GM12878 (cell line): ENCODE data around the gene C10orf105. TPM values are rescaled to one million over a fixed set of nuclear protein-coding genes. Genes with fewer than 3 reads are reported as not detected.

Source experiments
- ATAC-seq: fragments of 200-7000 bp; cut with Tn5 transposase; 3 replicates; pipeline ENCODE4 v1.9.1; 2020; ENCODE audit warnings: mild to moderate bottlenecking, moderate library complexity
- BruUV-seq: library from RNA; stranded (reverse); fragments of 400-500 nt; replicated peaks from 2 replicates; lab custom pipeline; 2021; lab: Mats Ljungman, UMichigan
- CTCF ChIA-PET: fragments of 300-600 bp; sonication (Branson Sonifier 250); formaldehyde crosslinking; extraction: SDS; loops from one replicate; lab custom pipeline; 2021; ENCODE audit warnings: inconsistent platforms; lab: Yijun Ruan, JAX
- POLR2A ChIA-PET: fragments of 350-600 bp; formaldehyde crosslinking; extraction: SDS; loops from one replicate; lab custom pipeline; 2021; ENCODE audit warnings: inconsistent platforms; lab: Charles Lee
- RAD21 ChIA-PET: fragments of 300-600 bp; sonication (Branson Sonifier 250); formaldehyde crosslinking; loops from one replicate; lab custom pipeline; 2023; ENCODE audit warnings: antibody characterized with exemption; ENCODE audit not compliant: unreplicated experiment; lab: Charles Lee
- SMC1A ChIA-PET: fragments of 300-600 bp; sonication (Branson Sonifier 250); formaldehyde crosslinking; loops from one replicate; lab custom pipeline; 2023; ENCODE audit not compliant: unreplicated experiment, uncharacterized antibody; lab: Charles Lee
- DNase-seq: peaks from one replicate; pipeline ENCODE4 v3.0.0-alpha.2; 2011; ENCODE audit warnings: low read depth, low spot score
- FAIRE-seq: peaks from 3 replicates; lab custom pipeline; 2011; peaks lifted over from hg19 to GRCh38; lab: Jason Lieb, UNC
- H2AFZ ChIP-seq: 2 replicates; pipeline ENCODE4 v1.6.0; 2011; ENCODE audit warnings: low read depth, low read length, control low read depth; ENCODE audit not compliant: control insufficient read depth
- H3K27ac ChIP-seq: 2 replicates; pipeline ENCODE4 v1.5.1; 2011; ENCODE audit warnings: control low read depth; ENCODE audit not compliant: control insufficient read depth, insufficient read depth
- H3K27me3 ChIP-seq, 2 experiments: replicated peaks in 1 of 2; 2 replicates each; pipeline versions ENCODE4 v1.6.0 to v1.6.1; 2011; ENCODE audit warnings: low read length in 1 of 2; ENCODE audit not compliant: control insufficient read depth in 2 of 2, insufficient read depth in 2 of 2
- H3K36me3 ChIP-seq, 2 experiments: 2 replicates each; pipeline ENCODE4 v1.5.1; 2011; ENCODE audit warnings: low read length in 1 of 2; ENCODE audit not compliant: control insufficient read depth in 2 of 2, insufficient read depth in 2 of 2
- H3K4me1 ChIP-seq: 2 replicates; pipeline ENCODE4 v1.6.1; 2011; ENCODE audit warnings: mild to moderate bottlenecking, low read length, moderate library complexity, mixed read lengths; ENCODE audit not compliant: control insufficient read depth, insufficient read depth
- H3K4me2 ChIP-seq: 2 replicates; pipeline ENCODE4 v1.6.0; 2011; ENCODE audit warnings: control low read depth; ENCODE audit not compliant: control insufficient read depth, insufficient read depth
- H3K4me3 ChIP-seq: fragments of 200-600 bp; sonication (generic); 2 replicates; pipeline ENCODE4 v1.5.1; 2016
- H3K79me2 ChIP-seq: 2 replicates; pipeline ENCODE4 v1.6.0; 2011; ENCODE audit warnings: low read length; ENCODE audit not compliant: control insufficient read depth, insufficient read depth
- H3K9ac ChIP-seq: 2 replicates; pipeline ENCODE4 v1.8.0; 2011; ENCODE audit warnings: low read length, control low read depth, mixed read lengths; ENCODE audit not compliant: control insufficient read depth, insufficient read depth
- H3K9me3 ChIP-seq: replicated peaks from 3 replicates; pipeline ENCODE4 v1.5.1; 2011; ENCODE audit warnings: mild to moderate bottlenecking, low read length; ENCODE audit not compliant: control insufficient read depth, insufficient read depth
- H4K20me1 ChIP-seq: 2 replicates; pipeline ENCODE4 v1.6.0; 2011; ENCODE audit not compliant: control insufficient read depth, insufficient read depth
- JUNB ChIP-seq: IDR thresholded peaks from 2 replicates; pipeline ENCODE4 v1.6.1; 2016; ENCODE audit warnings: antibody characterized with exemption, mild to moderate bottlenecking
- NFIC ChIP-seq: IDR thresholded peaks from 2 replicates; pipeline ENCODE4 v1.6.1; 2012; ENCODE audit warnings: low read depth, mild to moderate bottlenecking, inconsistent platforms, low read length, moderate library complexity
- REST ChIP-seq: IDR thresholded peaks from 2 replicates; pipeline ENCODE4 v1.6.1; 2012; ENCODE audit warnings: mild to moderate bottlenecking, low read depth, low read length
- SUZ12 ChIP-seq: fragments of 200-600 bp; sonication (generic); IDR thresholded peaks from one replicate; pipeline ENCODE4 v1.6.1; 2018; ENCODE audit warnings: antibody characterized with exemption, mild to moderate bottlenecking; ENCODE audit not compliant: unreplicated experiment
- WGBS: methylation state at CpG from one replicate; pipeline ENCODE4 v1.1.6; 2016; ENCODE audit warnings: low lambda C conversion rate; ENCODE audit not compliant: insufficient replicate concordance, insufficient coverage; ENCODE audit errors: missing lambda C conversion rate; 5-methylcytosine and 5-hydroxymethylcytosine counted together
- in situ Hi-C: fragments of 300-500 bp; cut with MboI; formaldehyde crosslinking; loops from 9 replicates; pipeline ENCODE4 v1.14.3; 2018; ENCODE audit warnings: mixed read lengths
- intact Hi-C: fragments of 100-400 bp; cut with micrococcal nuclease; formaldehyde crosslinking; loops from one replicate; pipeline ENCODE4 v1.14.2; 2022; ENCODE audit not compliant: unreplicated experiment
- polyA plus RNA-seq, 11 experiments: library from polyadenylated mRNA; depleted of rRNA in 4 of 11; unstranded in 6 of 11; stranded (reverse) in 5 of 11; fragments of >200 nt; fragmentation: Nextera tagmentation in 4 of 11; fragmentation: Illumina TruSeq in 1 of 11; extraction: Ambion mirVana in 4 of 11; extraction: Trizol in 1 of 11; gene quantifications; 1 replicate in 1 of 11; 2 replicates in 10 of 11; pipeline versions ENCODE4 v1.2.1 to v1.2.3, GENCODE V29; 2011 to 2016; ENCODE audit warnings: inconsistent platforms in 2 of 11, missing spikeins in 2 of 11, low read depth in 1 of 11
- total RNA-seq, 4 experiments: library from RNA; depleted of rRNA in 3 of 4; stranded (reverse); fragments of >200 nt in 3 of 4; fragmentation: Illumina TruSeq in 1 of 4; extraction: Trizol in 1 of 4; gene quantifications; 2 replicates each; pipeline versions ENCODE4 v1.2.1 to v1.2.3, GENCODE V29; 2013 to 2021

The C10orf105 gene
- total and polyA plus RNA-seq, 10 of the 15 experiments (the other 5 are each of a cell fraction or from before 2014, with no cell fraction given): 0.04 to 0.06 (median 0.05) TPM; not detected in 7

- Histone ChIP-seq H3K9me3 (no peaks in the 10 kb centered on the region), H3K79me2 (no peaks in the 10 kb centered on the region), H3K4me1 (peaks cover 30% of the 10 kb centered on the region), H2AFZ (peak overlapping the region; percentile 2; the same call in 1 of the 2 replicates), H3K36me3 (no peaks in the 10 kb centered on the region; a peak in 1 of 4 replicates), H3K27ac (no peak overlapping the region), H4K20me1 (no peaks in the 10 kb centered on the region), H3K4me3 (no peak overlapping the region), H3K9ac (no peak overlapping the region), H3K4me2 (no peak overlapping the region; the same call in 1 of the 2 replicates), H3K27me3 (no peaks in the 10 kb centered on the region; a peak in 1 of 4 replicates)
- ATAC-seq (peak; percentile 16; the same call in 2 of the 3 replicates), DNase-seq (no peak), FAIRE-seq (no peak)
- BruUV-seq: TSS peak; percentile 34
- in situ Hi-C loops: no loop called here
- TF ChIP-seq REST (no peak), JUNB (peak; percentile 15; the same call in 1 of the 2 replicates), NFIC (no peak), SUZ12 (no peak)
- RAD21 ChIA-PET: interaction anchor here (0.6 to 2.0 kb wide), 4 partner anchors 10 to 206 kb away, joined by 3 to 7 read pairs (median 5); partner anchors contain the start of gene VSIR
- SMC1A ChIA-PET: interaction anchor here (0.7 to 3.4 kb wide), 3 partner anchors 9 to 60 kb away, joined by 4 to 21 read pairs (median 4); no protein-coding TSS in a partner anchor
- POLR2A ChIA-PET: interaction anchor here (1.0 to 2.8 kb wide), 4 partner anchors 8 to 23 kb away, joined by 3 to 10 read pairs (median 4); partner anchors contain the start of gene VSIR
- CTCF ChIA-PET: interaction anchor here (2.7 kb wide), 1 partner anchor 12 kb away, joined by 11 read pairs; no protein-coding TSS in a partner anchor
- 71% methylated on average over 12 of the region's 12 CpGs for WGBS
- intact Hi-C loops: no loop called here
Observed at GRCh38 chr10:71756311-71757191, 37.0 kb upstream of the C10orf105 start.
